ENCODE measurements around the gene RPL23. TPM values are rescaled to one million over a fixed set of nuclear protein-coding genes. Genes with fewer than 3 reads are reported as not detected.

RPL23 gene
- total and polyA plus RNA-seq, 9 of the 15 experiments (the other 6 are each of a cell fraction or from before 2014, with no cell fraction given): 1,745 to 3,667 (median 3,096) TPM

DNA sequence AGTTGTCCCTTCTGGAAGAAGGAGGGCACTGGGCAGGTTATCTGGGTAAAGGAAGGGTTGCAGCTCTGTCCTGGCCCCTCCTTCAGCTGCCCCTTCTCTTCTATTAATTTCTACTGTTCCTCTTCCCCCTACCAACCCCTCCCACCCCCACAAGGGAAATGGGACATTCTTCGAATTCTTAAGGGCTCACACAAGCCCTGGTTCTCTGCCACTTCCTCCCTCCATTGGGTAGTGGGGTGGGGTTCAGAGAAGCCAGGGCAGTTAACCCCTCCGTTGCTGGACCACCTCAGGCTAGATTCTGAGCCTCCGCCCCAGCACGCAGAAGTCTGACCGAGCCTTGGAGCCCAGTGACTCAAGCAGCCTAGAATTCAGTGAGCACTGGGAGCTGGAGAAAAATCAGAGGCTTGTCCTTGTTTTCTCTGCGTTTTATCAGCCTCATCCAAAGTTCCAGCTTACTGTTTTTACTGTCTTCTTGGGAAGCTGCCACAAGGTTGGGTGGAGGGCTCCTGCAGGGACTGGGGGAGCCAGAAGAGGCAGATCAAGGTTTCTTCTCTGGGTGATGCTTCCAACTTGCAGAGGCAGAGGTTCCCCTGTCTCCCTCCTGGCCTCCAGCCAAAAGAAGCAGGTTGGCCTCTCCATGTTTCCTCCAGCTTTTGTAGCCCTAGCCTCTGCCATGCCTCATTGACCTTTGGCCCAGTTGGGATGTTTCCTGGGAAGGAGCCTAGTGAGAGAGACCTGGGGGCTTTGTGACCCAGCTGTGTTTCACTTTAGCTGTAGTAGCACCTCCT is 26.6 kb upstream of the RPL23 start:
- intact Hi-C loops (cut with micrococcal nuclease) (no loop called here), in situ Hi-C loops (cut with MboI) (no loop called here)
- H3K9me1 ChIP-seq (ENCODE audit: control insufficient read depth, insufficient read depth, low read length): peaks cover 3% of the 10 kb centered on the region
- H3K4me1 ChIP-seq (replicated peaks in 1 of 2; ENCODE audit: control insufficient read depth in 2 of 2, insufficient read depth in 2 of 2, low read length in 2 of 2): peaks cover 9 to 15% of the 10 kb centered on the region in 2 experiments; a peak in 4 of 5 replicates
- no peak overlapping the region for H3K4me3 ChIP-seq
- ChIA-PET POLR2A (interaction anchor here (0.8 to 3.5 kb wide), 2 partner anchors 8 to 46 kb away, joined by 3 to 24 read pairs; partner anchors contain the start of gene LASP1NB), CTCF (ENCODE audit: low intra/inter-chr PET ratio) (interaction anchor here (0.6 kb wide), 1 partner anchor 1097 kb away, joined by 5 read pairs; no protein-coding TSS in a partner anchor)
- H3K36me3 ChIP-seq (ENCODE audit: control insufficient read depth, insufficient read depth, low read length): peaks cover 74% of the 10 kb centered on the region
- no peak overlapping the region for H2AFZ ChIP-seq (ENCODE audit: low read depth, low read length)
- WGBS (ENCODE audit: insufficient coverage, low coverage, missing lambda C conversion rate): 77% methylated on average over 6 of the region's 6 CpGs
- H3K9me3 ChIP-seq (replicated peaks; ENCODE audit: control insufficient read depth, insufficient read depth, low read depth, low read length): no peaks in the 10 kb centered on the region
- H3K9ac ChIP-seq (ENCODE audit: insufficient read depth in 1 of 2, low read depth in 2 of 2, low read length in 2 of 2): peak overlapping the region in 1 of 2 experiments; percentile 47; a peak in 1 of 4 replicates
- BruUV-seq (replicated peaks): no TSS peak
- no peak overlapping the region for H3K4me2 ChIP-seq (ENCODE audit: insufficient read depth, low read length)
- ATAC-seq (no peak), DNase-seq (ENCODE audit: extremely low read depth in 1 of 4, low spot score in 3 of 4) (peak in 1 of 4 experiments; percentile 14), FAIRE-seq (no peak)
- H3K79me2 ChIP-seq (ENCODE audit: control insufficient read depth, insufficient read depth, low read length): peaks cover 75% of the 10 kb centered on the region
- H3K27ac ChIP-seq (ENCODE audit: extremely low read depth, low read depth, low read length): no peak overlapping the region
- no peak for TF ChIP-seq TCF3 (CRISPR knock-in tag; IDR thresholded peaks at IDR 0.05)
- TF ChIP-seq MIER1 (IDR thresholded peaks at IDR 0.05; ENCODE audit: low read depth): no peak
- no peak for TF ChIP-seq BMI1 (IDR thresholded peaks at IDR 0.05; ENCODE audit: low read length)
- no peak for TF ChIP-seq YBX1 (IDR thresholded peaks at IDR 0.05)
- no peak for TF ChIP-seq TGIF2 (CRISPR knock-in tag; IDR thresholded peaks at IDR 0.05)
- TF ChIP-seq PRMT5 (CRISPR knock-in tag; IDR thresholded peaks at IDR 0.05): no peak
- TF ChIP-seq NFIC (IDR thresholded peaks at IDR 0.05): peak; percentile 76
- H4K20me1 ChIP-seq (replicated peaks; ENCODE audit: control insufficient read depth, insufficient read depth, low read length): peaks cover 45% of the 10 kb centered on the region
- H3K27me3 ChIP-seq (ENCODE audit: control insufficient read depth in 2 of 2, insufficient read depth in 2 of 2, low read length in 2 of 2): no peaks in the 10 kb centered on the region
